ENCODE measurements around the gene MBD3L2. TPM values are rescaled to one million over a fixed set of nuclear protein-coding genes. Genes with fewer than 3 reads are reported as not detected.
A peak's percentile ranks its signal among the peaks of the same experiment; 100 is the strongest.

The MBD3L2 gene
- total and polyA plus RNA-seq, 10 donors, result not detected

DNA sequence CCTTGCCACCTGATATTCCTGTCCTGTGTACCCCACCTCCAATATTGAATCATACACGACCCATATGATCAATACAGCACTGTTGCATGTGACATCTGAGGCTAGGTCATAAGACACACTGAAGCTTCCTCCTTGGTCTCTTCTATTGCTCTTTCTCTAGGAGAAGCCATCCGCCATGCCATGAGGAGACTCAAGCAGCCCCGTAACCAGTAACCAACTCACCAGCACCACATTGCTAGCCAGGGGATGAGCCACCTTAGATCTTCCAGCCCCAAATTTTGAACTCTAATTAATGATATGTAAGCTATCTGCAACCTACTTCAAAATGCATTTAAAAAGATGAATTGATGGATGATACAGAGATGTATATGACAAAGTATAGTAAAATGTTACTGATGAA lies 49.0 kb downstream of the MBD3L2 start:
- no peak for DNase-seq
- Histone ChIP-seq H3K36me3 (peaks cover 0 to 5% (median 0%) of the 10 kb centered on the region in 6 donors), H3K4me3 (peak overlapping the region in 2 of 8 donors; percentile 57 to 70), H3K4me1 (peaks cover 4 to 30% (median 20%) of the 10 kb centered on the region in 6 donors), H3K27ac (peak overlapping the region in 7 of 8 donors; percentile 91 to 97 (median 95)), H3K9me3 (peaks cover 8 to 53% (median 50%) of the 10 kb centered on the region in 8 donors), H3K27me3 (replicated peaks in 1 of 7) (no peaks in the 10 kb centered on the region)
- 93 to 98% (median 96%) methylated on average over 3 of the region's 3 CpGs for WGBS, 5 donors
- intact Hi-C loops (cut with DNase I; ENCODE audit: low total_unique reads), result no loop called here
- no peak for TF ChIP-seq POLR2A (IDR thresholded peaks at IDR 0.05)
- TF ChIP-seq POLR2AphosphoS5 (IDR thresholded peaks at IDR 0.05), result no peak
- TF ChIP-seq, protein P1, sequence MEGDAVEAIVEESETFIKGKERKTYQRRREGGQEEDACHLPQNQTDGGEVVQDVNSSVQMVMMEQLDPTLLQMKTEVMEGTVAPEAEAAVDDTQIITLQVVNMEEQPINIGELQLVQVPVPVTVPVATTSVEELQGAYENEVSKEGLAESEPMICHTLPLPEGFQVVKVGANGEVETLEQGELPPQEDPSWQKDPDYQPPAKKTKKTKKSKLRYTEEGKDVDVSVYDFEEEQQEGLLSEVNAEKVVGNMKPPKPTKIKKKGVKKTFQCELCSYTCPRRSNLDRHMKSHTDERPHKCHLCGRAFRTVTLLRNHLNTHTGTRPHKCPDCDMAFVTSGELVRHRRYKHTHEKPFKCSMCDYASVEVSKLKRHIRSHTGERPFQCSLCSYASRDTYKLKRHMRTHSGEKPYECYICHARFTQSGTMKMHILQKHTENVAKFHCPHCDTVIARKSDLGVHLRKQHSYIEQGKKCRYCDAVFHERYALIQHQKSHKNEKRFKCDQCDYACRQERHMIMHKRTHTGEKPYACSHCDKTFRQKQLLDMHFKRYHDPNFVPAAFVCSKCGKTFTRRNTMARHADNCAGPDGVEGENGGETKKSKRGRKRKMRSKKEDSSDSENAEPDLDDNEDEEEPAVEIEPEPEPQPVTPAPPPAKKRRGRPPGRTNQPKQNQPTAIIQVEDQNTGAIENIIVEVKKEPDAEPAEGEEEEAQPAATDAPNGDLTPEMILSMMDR (IDR thresholded peaks at IDR 0.05 in 8 of 11, conservative IDR thresholded peaks at IDR 0.05 in 3 of 11), result no peak

GRCh38 chr19:7098701-7099596 lies 49.8 kb downstream of the MBD3L2 start:
- H3K27ac ChIP-seq, result peak overlapping the region; percentile 91 to 97 (median 95)
- intact Hi-C loops (cut with DNase I; ENCODE audit: low total_unique reads), result no loop called here
- WGBS, 5 donors, result 0 to 1% (median 0%) methylated on average over 77 to 78 of the region's 78 CpGs

DNA sequence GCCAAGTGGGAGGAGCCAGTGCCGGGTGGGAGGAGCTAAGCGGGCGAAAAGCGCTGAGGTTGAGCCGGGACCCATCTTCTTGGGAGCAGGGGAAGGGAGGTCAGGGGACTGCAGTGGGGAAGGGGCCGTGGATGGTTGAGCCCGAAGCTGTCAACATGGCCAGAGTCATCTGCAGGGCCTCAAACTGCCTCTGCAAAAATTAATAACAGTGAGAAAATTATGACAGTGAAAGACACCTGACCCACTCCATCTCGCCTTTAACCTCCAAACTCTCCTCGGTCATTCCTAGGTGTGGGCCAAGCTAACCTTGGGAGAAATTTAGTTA lies 50.4 kb downstream of the MBD3L2 start:
- TF ChIP-seq POLR2AphosphoS5 (IDR thresholded peaks at IDR 0.05) (no peak), POLR2A (IDR thresholded peaks at IDR 0.05) (no peak)
- intact Hi-C loops (cut with DNase I; ENCODE audit: low total_unique reads), result no loop called here
- peaks cover 0 to 5% (median 0%) of the 10 kb centered on the region in 6 donors for H3K36me3 ChIP-seq
- no peaks in the 10 kb centered on the region for H3K27me3 ChIP-seq (replicated peaks in 1 of 7)
- H3K4me1 ChIP-seq, result peaks cover 4 to 30% (median 20%) of the 10 kb centered on the region in 6 donors
- WGBS, 5 donors, result 9 to 14% (median 12%) methylated on average over 9 of the region's 9 CpGs
- DNase-seq, result no peak
- H3K4me3 ChIP-seq, result peak overlapping the region; percentile 46 to 70 (median 58)
- peaks cover 7 to 39% (median 35%) of the 10 kb centered on the region in 8 donors for H3K9me3 ChIP-seq
- peak overlapping the region; percentile 91 to 97 (median 95) for H3K27ac ChIP-seq

More at GRCh38 chr19:7098701-7099596, 49.8 kb downstream of the MBD3L2 start:
- H3K4me1 ChIP-seq, result peaks cover 4 to 30% (median 20%) of the 10 kb centered on the region in 6 donors
- H3K9me3 ChIP-seq, result peaks cover 8 to 45% (median 42%) of the 10 kb centered on the region in 8 donors
- DNase-seq, result peak; percentile 97
- TF ChIP-seq POLR2A (IDR thresholded peaks at IDR 0.05) (peak in 1 of 3 donors; percentile 48), POLR2AphosphoS5 (IDR thresholded peaks at IDR 0.05) (peak; percentile 90 to 94 (median 91))
- TF ChIP-seq, protein P1 (IDR thresholded peaks at IDR 0.05 in 8 of 11, conservative IDR thresholded peaks at IDR 0.05 in 3 of 11), result peak in 1 of 11 experiments; percentile 22
- H3K4me3 ChIP-seq, result peak overlapping the region; percentile 46 to 70 (median 58)
- H3K36me3 ChIP-seq, result peaks cover 0 to 5% (median 0%) of the 10 kb centered on the region in 6 donors
- H3K27me3 ChIP-seq (replicated peaks in 1 of 7), result no peaks in the 10 kb centered on the region

Other genes with a start within 250 kb of the MBD3L2 start
- gene ADGRE1, start 161.7 kb upstream of the MBD3L2 start, total RNA-seq, result 10 to 100 TPM; 20.1 to 65.2 (median 30.6) TPM
- 1 to 10 TPM; 2.3 to 4.0 (median 3.3) TPM for gene ADGRE1, start 161.7 kb upstream of the MBD3L2 start, polyA plus RNA-seq
- not detected for gene MBD3L2B, start 27.9 kb upstream of the MBD3L2 start, total RNA-seq
- not detected for gene MBD3L2B, start 27.9 kb upstream of the MBD3L2 start, polyA plus RNA-seq
- gene MBD3L5, start 18.7 kb upstream of the MBD3L2 start, total RNA-seq, result not detected
- gene MBD3L5, start 18.7 kb upstream of the MBD3L2 start, polyA plus RNA-seq, result not detected
- not detected for gene MBD3L4, start 9.1 kb upstream of the MBD3L2 start, total RNA-seq
- not detected for gene MBD3L4, start 9.1 kb upstream of the MBD3L2 start, polyA plus RNA-seq
- gene MBD3L3, start 9.4 kb downstream of the MBD3L2 start, total RNA-seq, result not detected
- not detected for gene MBD3L3, start 9.4 kb downstream of the MBD3L2 start, polyA plus RNA-seq
- gene ZNF557, start 20.4 kb downstream of the MBD3L2 start, total RNA-seq, result 10 to 100 TPM; 12.0 to 20.8 (median 15.1) TPM
- 1 to 10 TPM; 1.1 to 4.6 (median 1.7) TPM for gene ZNF557, start 20.4 kb downstream of the MBD3L2 start, polyA plus RNA-seq
- gene INSR, start 245.1 kb downstream of the MBD3L2 start, total RNA-seq, result 100 to 1,000 TPM; 202 to 467 (median 368) TPM
- 10 to 100 TPM in 2 of 3 donors, 1 to 10 TPM in 1; 7.6 to 21.5 (median 20.7) TPM for gene INSR, start 245.1 kb downstream of the MBD3L2 start, polyA plus RNA-seq

Data from spleen (tissue), 11 donors.